Dermis microvascular lymphatic vessel endothelial cell (primary cell): ENCODE measurements around the gene ZCCHC2. TPM values are rescaled to one million over a fixed set of nuclear protein-coding genes. Genes with fewer than 3 reads are reported as not detected.

Experiments used
- DNase-seq, 2 donors: peaks; one replicate each; pipeline versions ENCODE4 v3.0.0 to v3.0.0-alpha.2; 2010; ENCODE audit warnings: low read depth in 2 of 2
- total RNA-seq: library from RNA; depleted of rRNA; stranded (reverse); fragments of >200 nt; gene quantifications from 2 replicates; pipeline ENCODE4 v1.2.1, GENCODE V29; 2014

Gene ZCCHC2
- total RNA-seq, 1 donor from 2014 or later: 15.3 TPM

DNA sequence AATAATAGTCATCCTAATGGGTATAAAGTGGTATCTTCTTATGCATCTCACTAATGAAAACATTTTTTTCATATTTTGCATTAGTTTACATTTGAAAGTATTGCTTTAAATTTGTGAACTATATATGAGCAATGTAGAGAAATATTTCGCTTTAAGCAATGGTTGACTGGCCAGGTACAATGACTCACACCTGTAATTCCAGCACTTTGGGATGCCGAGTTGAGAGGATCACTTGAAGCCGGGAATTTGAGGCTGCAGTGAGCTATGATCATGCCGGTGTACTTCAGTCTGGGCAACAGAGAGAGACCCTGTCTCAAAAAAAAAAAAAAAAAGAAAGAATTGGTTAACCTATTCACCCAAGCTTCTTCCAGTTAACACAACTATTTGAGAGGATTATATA is 15.1 kb downstream of the ZCCHC2 start:
- no peak for DNase-seq

DNA sequence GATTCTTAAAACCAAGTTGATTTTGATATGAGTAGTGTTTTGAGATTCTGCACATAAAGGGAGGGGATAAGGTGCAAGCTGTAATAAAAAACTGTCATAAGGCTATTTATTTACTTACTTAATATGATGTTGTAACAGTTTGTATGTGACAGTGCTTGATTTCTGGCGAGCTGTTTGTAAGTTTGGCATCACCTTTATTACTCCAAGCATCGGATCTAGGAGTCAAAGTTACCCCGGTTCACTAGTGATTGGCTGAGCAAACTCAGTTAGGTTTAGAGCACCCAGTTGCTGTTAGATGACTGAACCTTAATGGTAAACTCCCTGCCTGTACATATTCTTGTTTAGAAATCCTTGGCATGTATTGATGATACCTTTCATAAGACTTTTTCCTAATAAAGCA is 16.1 kb downstream of the ZCCHC2 start:
- DNase-seq: no peak

DNA sequence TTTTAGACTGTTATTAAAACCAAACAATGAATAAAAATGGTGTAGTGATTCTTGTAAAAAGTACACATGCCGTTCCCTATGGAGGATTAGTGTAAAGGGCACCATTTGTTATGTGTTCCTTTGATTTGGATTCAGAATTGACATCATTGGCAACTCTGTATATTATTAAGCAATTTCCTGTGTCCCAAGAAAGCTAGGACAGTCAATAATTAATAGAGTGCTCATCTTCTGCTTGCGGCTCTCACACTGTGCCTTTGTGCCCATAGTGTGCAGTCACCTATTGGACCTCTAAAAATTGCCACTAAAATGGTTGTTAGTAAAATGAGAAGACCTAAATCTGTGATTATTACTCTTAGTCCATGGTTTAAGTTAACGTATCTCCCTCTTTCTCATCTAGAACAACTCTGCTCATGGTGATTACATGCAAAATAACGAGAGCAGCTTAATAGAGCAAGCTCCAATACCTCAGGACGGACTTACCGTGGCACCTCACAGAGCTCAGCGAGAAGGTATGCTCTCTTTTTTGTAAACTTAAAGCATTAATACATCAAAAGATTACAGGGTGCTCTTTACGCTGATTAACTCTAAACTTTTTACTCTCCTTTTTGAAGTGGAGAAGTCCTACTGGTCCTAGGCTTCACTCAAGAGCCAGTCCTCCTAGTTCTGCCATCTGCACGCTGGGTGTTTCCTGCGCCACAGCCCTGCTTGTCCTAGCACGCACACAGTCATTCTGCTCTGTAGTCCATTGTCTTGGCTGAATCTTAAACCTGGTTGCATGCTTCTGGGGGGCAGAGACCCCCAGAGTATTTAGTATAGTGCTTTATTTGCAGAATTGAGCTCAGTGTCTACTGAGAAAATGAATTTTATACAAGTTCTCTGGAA is 16.7 kb downstream of the ZCCHC2 start:
- DNase-seq: no peak

DNA sequence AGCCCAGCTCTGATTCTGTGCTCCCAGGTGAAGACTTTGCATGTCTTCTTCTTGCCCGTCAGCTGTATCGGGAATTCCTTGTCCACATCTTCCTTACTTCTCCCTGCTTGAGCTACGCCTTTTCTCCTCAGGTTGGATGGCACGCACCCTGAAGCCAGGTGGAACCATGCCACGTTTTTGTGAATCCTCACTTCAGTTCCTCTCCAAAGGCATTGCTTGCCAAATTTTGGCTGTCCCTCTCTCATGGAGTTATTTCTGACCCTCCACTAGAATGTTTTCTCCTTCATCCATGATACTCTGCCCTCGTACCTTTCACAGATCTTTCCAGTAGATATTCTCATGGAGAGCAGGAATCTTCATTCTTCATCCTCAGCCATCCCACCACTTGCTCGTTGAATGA is 20.2 kb downstream of the ZCCHC2 start:
- DNase-seq: no peak

DNA sequence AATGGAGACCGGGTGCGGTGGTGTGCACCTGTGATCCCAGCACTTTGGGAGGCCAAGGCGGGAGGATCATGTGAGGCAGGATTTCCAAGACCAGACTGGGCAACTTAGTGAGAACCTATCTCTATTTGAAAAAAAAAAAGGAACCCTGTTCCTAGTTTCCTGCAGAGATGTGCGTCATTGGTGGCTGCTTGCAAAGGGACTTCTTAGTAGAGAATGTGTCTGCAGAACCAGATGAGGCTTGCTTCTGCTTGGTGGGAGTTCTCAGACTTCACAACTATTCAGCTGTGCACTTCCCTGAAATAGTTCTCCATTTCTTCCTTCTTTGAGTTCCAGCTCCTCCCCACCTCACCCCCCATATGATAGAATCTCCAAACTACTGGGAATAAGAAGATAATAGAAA is 22.3 kb downstream of the ZCCHC2 start:
- DNase-seq: no peak

DNA sequence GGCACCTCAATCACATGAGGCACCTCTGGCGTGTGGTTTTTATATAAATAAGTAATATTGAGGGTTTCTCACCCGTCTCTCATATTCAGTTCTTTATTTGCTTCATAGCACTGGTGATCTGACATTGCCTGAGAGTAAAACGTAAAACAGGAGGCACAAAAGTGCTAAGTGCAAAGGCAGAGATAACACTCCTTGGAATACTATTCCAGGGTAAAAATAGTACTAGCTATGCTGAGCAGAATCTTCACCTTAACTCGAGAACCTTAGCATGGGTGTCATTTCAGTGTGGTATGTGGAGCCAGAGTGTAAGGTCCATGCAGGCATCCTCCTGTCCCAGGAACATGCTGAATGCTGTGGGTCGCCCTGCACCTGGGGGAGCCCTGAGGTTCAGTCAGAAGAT is 26.9 kb downstream of the ZCCHC2 start:
- no peak for DNase-seq

DNA sequence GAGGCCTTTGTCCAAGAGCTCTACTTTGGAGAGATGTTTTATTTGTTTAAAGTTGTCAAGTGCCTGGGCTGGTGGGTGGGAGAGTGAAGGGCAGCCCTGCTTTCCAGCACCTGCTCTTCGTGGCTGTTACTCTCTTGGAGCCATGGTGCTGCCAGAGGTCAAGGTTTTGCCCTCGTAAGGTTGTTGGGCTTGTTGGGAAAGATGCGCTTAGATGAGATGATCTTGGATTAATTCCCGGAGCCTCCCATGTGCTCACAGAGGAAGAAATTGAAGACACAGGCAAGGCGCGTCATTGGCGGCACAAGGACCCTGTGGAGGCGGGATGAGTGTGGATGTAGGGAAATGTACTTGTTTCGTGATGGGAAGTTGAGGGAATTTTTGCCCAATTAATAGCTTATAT is 27.9 kb downstream of the ZCCHC2 start:
- no peak for DNase-seq

DNA sequence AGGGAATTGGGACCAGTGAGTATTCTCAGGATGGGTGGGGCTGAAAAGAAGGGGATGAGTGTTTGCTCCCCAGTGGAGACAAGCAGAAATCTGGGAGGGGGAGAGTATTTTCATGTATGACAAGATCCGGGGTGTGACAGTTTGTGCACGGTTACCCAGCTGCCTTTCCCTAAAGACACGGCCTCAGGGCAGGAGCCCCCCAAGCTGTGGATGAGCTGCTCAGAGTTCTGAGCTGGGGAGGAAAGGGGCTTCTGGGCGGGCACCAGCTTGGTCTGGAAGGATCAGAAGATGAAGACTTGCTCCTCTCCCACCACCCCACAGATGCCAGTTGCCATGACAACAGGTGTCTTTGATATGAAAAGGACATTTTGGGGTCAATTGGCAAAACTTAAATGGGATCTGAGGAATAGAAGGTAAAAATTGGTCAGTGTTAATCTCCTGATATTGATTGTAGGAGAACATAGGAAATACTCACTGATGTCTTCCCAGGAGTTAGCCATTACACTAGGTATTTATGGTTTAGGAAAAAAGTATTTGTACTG is 29.2 kb downstream of the ZCCHC2 start:
- DNase-seq: no peak

DNA sequence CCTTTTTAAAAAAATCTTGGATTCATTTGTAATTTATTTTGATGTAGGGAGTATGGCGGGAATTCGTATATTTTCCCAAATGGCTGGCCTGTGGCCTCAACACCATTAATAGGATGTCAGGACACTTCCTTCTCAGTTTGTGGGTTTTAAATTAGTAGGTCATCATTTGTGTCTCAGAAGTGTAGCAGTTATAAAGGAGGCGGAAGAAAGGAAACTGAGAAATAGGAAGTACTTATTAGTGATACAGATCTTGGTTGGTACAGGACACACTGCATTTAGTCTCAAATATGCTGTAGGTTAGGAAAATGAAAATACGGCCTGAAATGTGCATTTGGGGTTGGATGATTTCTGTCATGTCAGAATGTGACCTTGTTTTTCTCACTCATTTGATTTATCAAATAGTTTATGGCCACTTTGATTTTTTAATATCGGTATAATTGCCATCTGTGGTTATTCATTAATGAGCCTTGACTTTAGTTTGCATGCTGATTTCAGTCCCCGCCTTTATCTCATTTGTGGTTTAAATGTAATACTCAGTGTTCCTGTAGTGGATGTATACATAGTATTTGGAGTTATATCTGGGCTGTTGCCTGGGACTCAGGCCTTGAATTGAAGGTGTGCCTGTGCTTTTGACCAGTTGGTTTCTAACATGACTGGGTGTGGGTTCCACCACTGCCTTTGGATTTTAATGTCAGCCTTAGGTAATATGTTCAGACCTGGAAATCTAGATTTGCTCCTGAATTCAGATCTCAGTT is 31.4 kb downstream of the ZCCHC2 start:
- DNase-seq: no peak

DNA sequence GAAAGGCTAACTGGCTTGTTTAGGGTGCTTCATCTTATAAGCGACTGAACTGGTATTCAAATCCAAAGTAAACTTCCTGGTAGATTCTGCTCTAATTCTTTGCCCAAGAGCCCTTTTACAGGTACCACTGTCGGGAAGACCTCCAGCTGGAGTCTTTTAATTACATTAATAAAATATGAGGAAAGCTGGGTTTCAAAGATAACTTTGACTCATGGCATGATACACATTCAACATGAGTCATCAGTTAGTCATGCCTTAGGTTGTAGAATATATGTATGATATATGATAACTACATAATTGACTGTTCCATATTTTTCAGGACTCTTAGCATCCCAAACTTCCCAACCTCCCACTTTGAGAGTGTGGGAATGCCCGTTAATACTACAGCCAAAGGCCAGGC is 32.3 kb downstream of the ZCCHC2 start:
- peak in 1 of 2 donors; percentile 75 for DNase-seq

DNA sequence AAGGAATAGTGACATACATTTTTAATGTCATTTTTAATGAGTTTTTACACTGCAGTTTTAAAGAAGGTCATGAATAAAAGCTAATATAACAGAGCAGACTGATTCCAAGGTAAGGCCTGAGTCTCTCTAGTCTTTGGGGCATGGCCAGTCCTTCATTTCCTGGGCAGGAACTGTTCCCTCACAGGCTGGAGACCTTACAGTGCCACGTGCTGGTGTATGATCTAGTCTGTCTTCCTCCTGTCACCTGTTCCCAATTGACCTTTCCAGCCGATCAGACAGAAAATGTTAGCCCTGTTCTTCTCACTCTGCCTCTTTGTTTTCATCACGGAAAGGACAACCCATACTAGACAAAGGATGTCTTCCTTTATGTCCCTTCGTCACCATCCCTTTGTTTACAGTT is 33.6 kb downstream of the ZCCHC2 start:
- peak; percentile 9 to 20 for DNase-seq

DNA sequence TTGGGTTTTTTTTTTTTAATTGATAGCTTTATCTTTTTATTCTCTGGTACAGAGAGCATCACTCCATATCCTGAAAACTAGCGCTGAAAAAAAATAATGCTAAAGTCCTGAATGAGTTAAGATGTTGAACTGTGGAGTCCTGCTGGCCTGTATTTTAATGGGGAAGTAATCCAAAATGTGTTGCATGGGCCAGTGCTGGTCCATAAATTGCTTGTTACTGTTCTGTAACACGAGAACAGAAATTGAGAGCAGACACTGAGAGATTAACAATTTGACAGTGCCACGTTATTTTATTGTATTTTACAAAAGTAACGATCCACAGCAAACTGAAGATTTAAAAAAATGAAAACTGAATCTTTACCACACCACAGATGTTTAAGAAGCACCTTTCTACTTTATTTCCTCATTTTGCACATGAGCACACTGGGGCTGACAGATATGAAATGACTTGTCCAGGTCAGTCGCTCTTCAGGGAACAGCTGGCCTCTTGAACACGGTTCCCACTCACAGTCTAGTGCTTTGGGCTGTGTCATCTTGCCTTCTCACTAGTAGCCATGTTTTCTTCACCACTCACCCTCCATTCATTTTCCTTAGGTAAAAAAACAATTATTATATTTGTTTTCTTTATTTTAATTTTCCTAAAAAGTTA is 35.3 kb downstream of the ZCCHC2 start:
- no peak for DNase-seq

DNA sequence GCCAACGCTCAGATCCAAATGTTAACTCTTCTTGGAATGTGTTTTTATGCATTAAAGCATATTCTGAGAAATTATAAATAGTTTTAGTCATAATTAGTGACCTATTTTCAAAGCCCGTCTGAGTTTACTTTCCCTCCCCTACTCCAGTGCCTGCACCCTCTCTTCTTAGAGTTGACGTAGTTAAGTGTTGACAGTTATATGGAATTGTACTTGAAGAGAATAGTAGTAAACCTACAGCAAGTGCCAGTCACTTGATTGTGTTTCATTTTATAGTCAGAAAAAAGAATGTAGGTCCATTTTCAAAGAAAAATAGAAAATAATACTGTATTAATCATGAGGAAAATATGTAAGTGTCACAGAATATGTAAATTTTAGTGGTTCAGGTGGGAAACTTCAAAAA is 41.2 kb downstream of the ZCCHC2 start:
- no peak for DNase-seq

DNA sequence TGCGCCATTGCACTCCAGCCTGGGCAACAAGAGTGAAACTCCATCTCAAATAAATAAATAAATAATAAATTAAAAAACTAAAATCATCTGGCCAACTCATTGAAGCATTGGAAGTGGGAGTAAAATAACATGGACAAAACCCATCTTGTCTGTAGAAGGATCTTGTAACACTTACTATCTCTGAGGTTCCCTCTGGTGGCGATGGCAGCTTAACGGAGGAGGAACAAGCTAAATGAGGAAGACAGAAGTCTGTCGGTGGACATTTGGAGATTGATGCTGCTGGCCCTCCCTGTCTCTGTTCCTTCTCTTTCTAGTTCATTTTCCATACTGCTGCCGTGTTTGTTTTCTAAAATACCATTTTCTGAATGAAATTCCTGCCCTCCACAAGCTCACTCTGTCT is 43.4 kb downstream of the ZCCHC2 start:
- peak in 1 of 2 donors; percentile 60 for DNase-seq

DNA sequence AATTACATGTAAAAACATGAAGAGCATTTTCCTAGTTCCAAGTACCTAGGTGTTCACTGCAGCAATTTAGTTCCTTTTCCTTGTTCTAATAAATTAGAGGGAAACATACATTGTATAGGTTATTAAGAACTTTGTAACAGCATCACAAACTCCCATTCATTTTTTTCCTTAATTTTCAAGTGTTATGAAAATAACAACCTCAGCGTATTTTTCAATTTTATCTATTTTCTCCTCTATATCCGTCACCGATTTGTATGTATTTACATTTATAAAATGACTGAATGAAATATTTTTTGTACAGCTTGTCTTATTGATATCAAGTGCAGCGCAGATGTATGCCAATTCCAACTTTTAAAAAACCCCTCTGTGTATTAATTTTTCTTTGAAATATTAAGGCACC is 44.0 kb downstream of the ZCCHC2 start:
- DNase-seq: no peak

DNA sequence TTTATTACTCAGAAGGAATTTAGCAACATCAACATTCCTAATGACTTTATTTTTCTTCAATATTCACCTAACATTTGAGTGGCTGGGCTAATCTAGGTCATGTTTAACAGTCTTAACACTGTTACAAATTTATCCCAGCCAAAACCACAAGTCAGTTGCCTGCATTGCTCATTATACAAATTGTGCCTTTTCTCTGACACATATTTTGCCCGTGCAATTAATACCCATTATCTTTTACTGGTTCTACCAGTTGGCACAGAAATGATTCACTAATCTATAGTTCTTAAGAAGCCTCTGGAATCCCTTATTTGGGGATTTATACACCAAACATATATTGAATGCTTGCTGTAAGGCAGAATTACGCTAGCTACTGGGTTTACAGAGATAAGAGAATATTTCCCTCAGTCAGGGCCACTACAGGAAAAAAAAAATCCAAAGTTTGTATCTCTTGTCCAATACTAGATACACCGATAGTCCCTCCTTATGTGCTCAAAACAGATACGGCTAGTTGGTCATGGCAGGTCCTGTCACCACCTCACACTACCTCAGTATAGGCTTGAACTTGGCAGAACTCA is 46.3 kb downstream of the ZCCHC2 start:
- no peak for DNase-seq

DNA sequence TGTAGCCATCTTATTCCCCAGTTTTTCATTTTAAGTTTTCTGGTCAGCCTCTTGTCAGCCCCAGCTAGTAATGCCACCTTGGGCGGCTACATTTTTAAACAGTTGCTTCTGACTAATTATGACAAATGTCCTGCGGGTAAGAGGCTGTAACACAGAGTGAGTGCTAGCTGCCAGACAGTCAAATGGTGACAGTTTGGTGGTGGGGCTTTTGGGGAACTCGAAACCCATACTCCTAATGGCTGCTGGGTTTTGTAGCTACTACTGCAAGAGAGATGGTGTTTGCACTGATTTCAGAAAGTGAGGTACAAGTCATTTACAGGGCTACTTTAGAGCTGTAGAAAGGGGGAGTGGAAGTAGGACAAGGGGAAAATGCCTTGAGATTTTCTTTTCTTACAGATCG is 48.2 kb downstream of the ZCCHC2 start:
- no peak for DNase-seq

DNA sequence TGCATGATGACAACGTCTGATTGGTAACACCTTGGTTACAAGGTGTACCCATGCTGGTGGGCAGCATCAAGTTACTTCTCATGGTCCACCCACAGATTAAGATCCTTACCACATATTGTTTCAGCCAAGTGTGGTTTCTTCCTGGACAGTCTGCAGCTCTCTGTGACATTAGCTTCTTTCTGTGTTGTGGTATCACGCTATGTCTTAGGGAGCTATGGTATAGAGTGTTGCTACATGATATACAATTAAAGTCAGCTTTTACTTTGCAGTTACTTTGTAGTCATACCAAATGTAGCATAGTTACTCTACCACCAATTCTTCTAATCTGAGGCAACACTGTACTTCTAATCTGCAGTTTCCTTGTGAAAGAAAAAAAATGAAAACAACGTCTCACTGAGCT is 48.8 kb downstream of the ZCCHC2 start:
- DNase-seq: no peak

DNA sequence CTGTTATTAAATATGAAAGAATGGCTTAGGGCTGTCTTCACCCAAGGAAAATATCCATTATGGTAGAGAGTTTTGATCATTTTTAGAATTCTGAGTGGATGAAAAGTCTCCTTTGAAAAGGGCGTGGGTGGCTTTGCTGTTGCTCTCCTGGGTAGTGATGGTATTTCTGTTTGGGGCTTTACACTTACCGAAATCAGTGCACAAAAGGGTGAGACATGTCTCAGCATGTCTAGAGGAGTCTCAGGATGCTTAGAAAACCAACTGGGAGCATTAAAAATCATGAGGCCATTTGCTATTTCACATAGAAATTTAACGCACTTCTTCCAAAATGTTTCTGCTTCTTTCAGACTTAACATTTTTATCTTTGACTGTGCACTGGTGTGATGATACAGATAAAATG is 49.6 kb downstream of the ZCCHC2 start:
- no peak for DNase-seq

DNA sequence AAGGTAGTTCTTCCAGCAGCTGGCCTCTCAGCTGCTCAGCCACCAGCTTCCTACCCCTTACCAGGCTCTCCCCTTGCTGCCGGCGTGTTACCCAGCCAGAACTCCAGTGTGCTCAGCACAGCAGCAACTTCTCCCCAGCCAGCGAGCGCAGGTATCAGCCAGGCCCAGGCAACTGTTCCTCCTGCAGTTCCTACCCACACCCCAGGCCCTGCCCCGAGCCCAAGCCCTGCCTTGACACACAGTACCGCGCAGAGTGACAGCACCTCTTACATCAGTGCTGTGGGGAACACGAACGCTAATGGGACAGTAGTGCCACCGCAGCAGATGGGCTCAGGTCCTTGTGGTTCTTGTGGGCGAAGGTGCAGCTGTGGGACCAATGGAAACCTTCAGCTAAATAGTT is 52.0 kb downstream of the ZCCHC2 start:
- no peak for DNase-seq

DNA sequence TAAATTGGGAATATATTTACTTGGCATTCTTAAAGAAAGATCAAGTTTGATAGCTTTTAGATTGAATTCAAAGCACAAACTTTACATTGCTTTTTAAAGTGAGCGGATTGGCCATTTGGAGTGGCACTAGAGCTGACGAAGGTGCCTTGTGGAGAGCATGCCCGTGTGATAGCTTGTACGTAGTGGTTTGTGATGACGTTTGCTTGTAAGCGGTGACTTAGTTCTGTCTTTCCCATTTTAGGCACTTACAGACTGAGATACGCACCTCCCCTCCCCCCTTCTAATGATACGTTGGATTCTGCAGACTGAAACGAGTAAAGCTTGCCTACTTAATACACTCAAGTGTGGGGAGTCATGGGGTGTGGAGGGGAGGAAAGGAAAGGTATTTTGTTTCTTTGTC is 53.4 kb downstream of the ZCCHC2 start:
- no peak for DNase-seq
